HepG2 (cell line): ENCODE results near the gene UBQLN1. TPM values are rescaled to one million over a fixed set of nuclear protein-coding genes. Genes with fewer than 3 reads are reported as not detected.

Source experiments
- ATAC-seq: fragments of 200-7000 bp; cut with Tn5 transposase; 3 replicates; pipeline ENCODE4 v1.9.1; 2020; ENCODE audit warnings: mild to moderate bottlenecking, moderate library complexity
- BruUV-seq: library from RNA; stranded (reverse); fragments of 400-500 nt; replicated peaks from 2 replicates; lab custom pipeline; 2021; lab: Mats Ljungman, UMichigan
- CTCF ChIA-PET: fragments of 300-600 bp; formaldehyde crosslinking; extraction: SDS; loops from one replicate; lab custom pipeline; 2021; ENCODE audit warnings: low total read pairs, inconsistent platforms, low intra/inter-chr PET ratio; lab: Yijun Ruan, JAX
- POLR2A ChIA-PET: fragments of 350-600 bp; sonication (Branson Sonifier 250); formaldehyde crosslinking; loops from one replicate; lab custom pipeline; 2020; ENCODE audit warnings: antibody characterized with exemption, inconsistent platforms; lab: Yijun Ruan, JAX
- DNase-seq: peaks from one replicate; pipeline ENCODE4 v3.0.0-alpha.2; 2015; ENCODE audit warnings: low spot score
- FAIRE-seq: peaks from 3 replicates; lab custom pipeline; 2011; peaks lifted over from hg19 to GRCh38; lab: Jason Lieb, UNC
- H2AFZ ChIP-seq: one replicate; pipeline ENCODE4 v1.6.1; 2011; ENCODE audit warnings: low read length, inconsistent platforms
- H3K27ac ChIP-seq: fragments of 300-600 bp; 3 replicates; pipeline ENCODE4 v1.8.0; 2011; ENCODE audit warnings: mixed run types, mild to moderate bottlenecking, mixed read lengths, low read length, inconsistent platforms; ENCODE audit not compliant: insufficient read depth; ENCODE audit errors: extremely low read length
- H3K27me3 ChIP-seq, 2 experiments: fragments of 200-600 bp in 1 of 2; 2 replicates in 1 of 2; 3 replicates in 1 of 2; pipeline versions ENCODE4 v1.6.0 to v1.8.0; 2011; ENCODE audit warnings: low read length in 2 of 2, mild to moderate bottlenecking in 2 of 2, moderate library complexity in 2 of 2, inconsistent platforms in 1 of 2; ENCODE audit not compliant: insufficient read depth in 2 of 2, control insufficient read depth in 1 of 2
- H3K36me3 ChIP-seq, 2 experiments: fragments of 200-600 bp in 1 of 2; replicated peaks in 1 of 2; 2 replicates in 1 of 2; 3 replicates in 1 of 2; pipeline versions ENCODE4 v1.5.1 to v1.8.0; 2011; ENCODE audit warnings: low read length in 2 of 2, inconsistent platforms in 1 of 2; ENCODE audit not compliant: insufficient read depth in 2 of 2, control insufficient read depth in 1 of 2
- H3K4me1 ChIP-seq: 2 replicates; pipeline ENCODE4 v1.5.1; 2012; ENCODE audit warnings: low read length, inconsistent platforms; ENCODE audit not compliant: insufficient read depth
- H3K4me2 ChIP-seq: 2 replicates; pipeline ENCODE4 v1.6.0; 2011; ENCODE audit warnings: low read depth, low read length, inconsistent platforms
- H3K4me3 ChIP-seq, 3 experiments: fragments of 200-600 bp in 1 of 3; sonication (generic), shearing (Covaris generic) in 1 of 3; replicated peaks in 1 of 3; 2 replicates each; pipeline ENCODE4 v1.5.1; 2011 to 2016; ENCODE audit warnings: low read length in 3 of 3, inconsistent platforms in 2 of 3, low read depth in 2 of 3, mild to moderate bottlenecking in 2 of 3, control low read depth in 1 of 3, mixed read lengths in 1 of 3; ENCODE audit not compliant: insufficient read depth in 1 of 3
- H3K79me2 ChIP-seq: one replicate; pipeline ENCODE4 v1.6.1; 2011; ENCODE audit warnings: low read length, inconsistent platforms; ENCODE audit not compliant: insufficient read depth
- H3K9ac ChIP-seq: 2 replicates; pipeline ENCODE4 v1.6.0; 2011; ENCODE audit warnings: mild to moderate bottlenecking, low read depth, low read length, inconsistent platforms; ENCODE audit not compliant: insufficient read depth
- H3K9me3 ChIP-seq: 2 replicates; pipeline ENCODE4 v1.5.1; 2012; ENCODE audit warnings: mild to moderate bottlenecking, low read length
- H4K20me1 ChIP-seq: 2 replicates; pipeline ENCODE4 v1.6.0; 2011; ENCODE audit warnings: inconsistent platforms, mild to moderate bottlenecking, low read length, moderate library complexity; ENCODE audit not compliant: insufficient read depth
- CAMTA2 ChIP-seq: sonication (generic); formaldehyde crosslinking; IDR thresholded peaks from 2 replicates; pipeline ENCODE4 v1.4.0; 2020; ENCODE audit warnings: mild to moderate bottlenecking, missing genetic modification reagents, borderline replicate concordance
- CHD4 ChIP-seq: fragments of 200-600 bp; sonication (generic); IDR thresholded peaks from 2 replicates; pipeline ENCODE4 v1.7.0; 2017; ENCODE audit warnings: mild to moderate bottlenecking, low read length, borderline replicate concordance
- HIVEP1 ChIP-seq: sonication (generic); formaldehyde crosslinking; IDR thresholded peaks from 2 replicates; pipeline ENCODE4 v1.4.0; 2020; ENCODE audit warnings: mild to moderate bottlenecking, missing genetic modification reagents
- KLF15 ChIP-seq: sonication (generic); formaldehyde crosslinking; IDR thresholded peaks from 2 replicates; pipeline ENCODE4 v1.8.1; 2023; ENCODE audit warnings: borderline replicate concordance, mild to moderate bottlenecking, inconsistent platforms, missing genetic modification reagents, mixed read lengths
- MAX ChIP-seq: IDR thresholded peaks from 2 replicates; pipeline ENCODE4 v1.6.1; 2012; ENCODE audit warnings: inconsistent platforms
- NCOA2 ChIP-seq: sonication (generic); formaldehyde crosslinking; IDR thresholded peaks from 2 replicates; pipeline ENCODE4 v1.8.0; 2022; ENCODE audit warnings: inconsistent platforms
- NR2F6 ChIP-seq, 2 experiments: IDR thresholded peaks; 2 replicates each; pipeline ENCODE4 v1.6.1; 2016; ENCODE audit warnings: antibody characterized with exemption in 1 of 2, mild to moderate bottlenecking in 1 of 2
- PLSCR1 ChIP-seq: sonication (generic); formaldehyde crosslinking; IDR thresholded peaks from 2 replicates; pipeline ENCODE4 v1.5.0; 2020; ENCODE audit warnings: missing genetic modification reagents, mild to moderate bottlenecking, borderline replicate concordance
- TCF7 ChIP-seq: sonication (generic); IDR thresholded peaks from 2 replicates; pipeline ENCODE4 v1.6.1; 2016; ENCODE audit warnings: antibody characterized with exemption, low read depth
- ZMYM3 ChIP-seq: sonication (generic); formaldehyde crosslinking; IDR thresholded peaks from 2 replicates; pipeline ENCODE4 v1.5.1; 2020; ENCODE audit warnings: mild to moderate bottlenecking, missing genetic modification reagents
- ZNF121 ChIP-seq: sonication (generic); formaldehyde crosslinking; IDR thresholded peaks from 2 replicates; pipeline ENCODE4 v1.5.0; 2020; ENCODE audit warnings: mild to moderate bottlenecking, missing genetic modification reagents
- ZNF263 ChIP-seq: sonication (generic); formaldehyde crosslinking; IDR thresholded peaks from 2 replicates; pipeline ENCODE4 v1.4.0; 2020; ENCODE audit warnings: missing genetic modification reagents
- ZNF333 ChIP-seq: sonication (generic); formaldehyde crosslinking; IDR thresholded peaks from 2 replicates; pipeline ENCODE4 v1.4.0; 2020; ENCODE audit warnings: mild to moderate bottlenecking, missing genetic modification reagents, borderline replicate concordance
- ZNF564 ChIP-seq: sonication (generic); formaldehyde crosslinking; IDR thresholded peaks from 2 replicates; pipeline ENCODE4 v1.8.1; 2023; ENCODE audit warnings: mild to moderate bottlenecking, missing genetic modification reagents
- WGBS: methylation state at CpG from one replicate; pipeline ENCODE4 v1.1.6; 2017; ENCODE audit warnings: low lambda C conversion rate; 5-methylcytosine and 5-hydroxymethylcytosine counted together
- in situ Hi-C: cut with HindIII; loops from 2 replicates; pipeline ENCODE4 v1.10.0; 2017; ENCODE audit warnings: low pct_unique_long_range_greater_than_20kb; ENCODE audit not compliant: extremely low pct_ligation_motif_present
- intact Hi-C: fragments of 100-400 bp; cut with micrococcal nuclease; formaldehyde crosslinking; loops from one replicate; pipeline ENCODE4 v1.10.0; 2022; ENCODE audit not compliant: unreplicated experiment
- polyA plus RNA-seq, 8 experiments: library from polyadenylated mRNA; depleted of rRNA in 3 of 8; stranded (reverse) in 7 of 8; unstranded in 1 of 8; fragments of >200 nt; fragmentation: Illumina TruSeq in 4 of 8; extraction: Trizol in 4 of 8; gene quantifications; 2 replicates each; pipeline versions ENCODE4 v1.2.1 to v1.2.3, GENCODE V29; 2011 to 2016; ENCODE audit warnings: low read depth in 4 of 8, missing spikeins in 1 of 8, mixed read lengths in 1 of 8; ENCODE audit not compliant: insufficient read depth in 1 of 8
- total RNA-seq, 5 experiments: library from RNA; depleted of rRNA; stranded (reverse); fragments of >200 nt; fragmentation: Illumina TruSeq; extraction: Trizol; gene quantifications; 2 replicates each; pipeline ENCODE4 v1.2.3, GENCODE V29; 2016; ENCODE audit warnings: low read depth in 1 of 5

Gene UBQLN1
- total and polyA plus RNA-seq, 2 of the 13 experiments (the other 11 are each of a cell fraction or from before 2014, with no cell fraction given), result 78.1 to 83.8 TPM

GRCh38 chr9:83633255-83633654 is 74.5 kb downstream of the UBQLN1 start:
- Histone ChIP-seq H3K9ac (no peak overlapping the region), H3K79me2 (no peaks in the 10 kb centered on the region), H3K4me2 (no peak overlapping the region), H3K4me3 (no peak overlapping the region), H4K20me1 (no peaks in the 10 kb centered on the region), H3K4me1 (peaks cover 53% of the 10 kb centered on the region), H3K27me3 (no peaks in the 10 kb centered on the region), H3K36me3 (no peaks in the 10 kb centered on the region), H2AFZ (no peak overlapping the region), H3K9me3 (no peaks in the 10 kb centered on the region), H3K27ac (no peak overlapping the region)
- in situ Hi-C loops (no loop called here), intact Hi-C loops (no loop called here)
- CTCF ChIA-PET, result no interaction called here
- TF ChIP-seq ZMYM3 (no peak), PLSCR1 (CRISPR knock-in tag) (no peak), NCOA2 (CRISPR knock-in tag) (no peak), NR2F6 (IDR thresholded peaks at IDR 0.05) (no peak), NR2F6 (CRISPR knock-in tag; IDR thresholded peaks at IDR 0.05) (no peak), ZNF333 (CRISPR knock-in tag) (no peak), MAX (no peak), ZNF564 (no peak), ZNF263 (no peak), CAMTA2 (CRISPR knock-in tag) (no peak), ZNF121 (CRISPR knock-in tag) (no peak), KLF15 (CRISPR knock-in tag) (no peak), HIVEP1 (CRISPR knock-in tag) (no peak), CHD4 (no peak), TCF7 (no peak)
- DNase-seq, result no peak
- no TSS peak for BruUV-seq
- FAIRE-seq, result no peak
- no peak for ATAC-seq
- WGBS, result 100% methylated on average over 1 of the region's 1 CpG
- POLR2A ChIA-PET, result interaction anchor here (3.3 kb wide), 1 partner anchor 10 kb away, joined by 11 read pairs; the partner anchor contains the start of gene IDNK
